NCI-H2107 (cell line): ENCODE measurements around the gene CDCA3.
A peak's percentile ranks its signal among the peaks of the same experiment; 100 is the strongest.

Experiments used
- DNase-seq: peaks from one replicate; lab custom pipeline; 2025; lab: John Stamatoyannopoulos, UW

The CDCA3 gene

DNA sequence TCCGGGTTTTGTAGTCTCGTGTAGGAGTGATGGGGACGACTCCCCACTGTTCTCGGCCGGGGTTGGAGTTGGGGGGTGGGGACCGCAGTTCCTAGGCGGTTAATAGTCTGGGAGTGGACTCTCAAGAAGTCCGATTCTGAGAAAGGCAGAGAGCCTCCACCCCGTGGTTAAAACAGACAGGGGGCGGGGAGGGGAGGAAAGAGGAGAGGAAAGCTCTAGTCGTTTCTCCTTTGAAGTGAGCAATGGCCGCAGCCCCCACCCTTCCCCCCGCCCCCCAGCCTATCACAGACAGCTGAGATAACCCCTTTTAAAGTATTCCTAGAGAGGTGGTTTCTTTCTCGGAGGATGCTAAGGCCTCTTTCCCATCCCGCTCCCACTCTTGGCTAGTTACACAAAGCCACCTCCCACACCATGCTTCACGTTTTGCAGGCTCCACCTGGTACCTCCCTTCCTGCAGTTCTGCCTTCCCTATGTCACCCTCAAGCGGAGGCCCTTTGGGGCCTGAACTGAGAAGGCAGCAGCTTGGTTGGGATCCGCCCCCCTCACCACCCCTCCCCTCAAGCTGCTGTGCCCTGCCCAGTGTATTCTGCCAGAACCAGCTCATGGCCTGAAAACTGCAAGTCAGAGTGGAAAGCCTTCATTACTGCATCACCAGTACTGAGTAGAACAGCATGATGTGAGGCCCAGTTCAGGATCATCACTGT lies 1.7 kb upstream of the CDCA3 start:
- no peak for DNase-seq

DNA sequence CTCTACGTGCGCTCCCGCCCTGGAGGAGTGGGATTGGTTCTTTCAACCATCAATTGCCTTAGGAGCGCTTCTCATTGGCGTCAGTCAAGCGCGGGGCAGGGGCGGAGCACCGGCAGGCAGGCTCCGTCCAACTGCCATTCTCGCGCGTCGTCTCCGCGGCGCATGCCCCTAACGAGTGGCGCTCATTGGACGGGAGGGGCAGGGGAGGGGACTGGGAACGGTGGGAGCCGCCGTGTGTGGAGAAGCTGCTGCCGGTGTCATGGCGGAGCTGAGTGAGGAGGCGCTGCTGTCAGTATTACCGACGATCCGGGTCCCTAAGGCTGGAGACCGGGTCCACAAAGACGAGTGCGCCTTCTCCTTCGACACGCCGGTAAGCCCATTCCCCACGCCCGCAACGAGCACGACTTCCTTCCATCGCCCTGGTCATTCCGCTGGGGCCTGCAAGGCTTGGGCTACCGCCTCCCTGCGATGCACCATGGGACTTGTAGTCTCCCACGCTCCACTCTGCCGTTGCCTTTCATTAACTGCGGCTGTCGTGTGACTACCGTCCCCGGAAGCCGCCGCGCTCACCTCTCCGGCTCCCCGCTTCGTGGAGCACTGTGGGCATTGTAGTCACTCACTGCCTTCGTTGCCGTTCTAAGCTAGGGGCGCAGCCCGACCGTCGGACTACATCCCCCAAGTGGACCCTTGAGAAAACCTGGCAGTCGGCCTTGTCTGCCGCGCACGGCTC lies 1.0 kb upstream of the CDCA3 start, which contains the start of gene USP5:
TSS of gene USP5 (plus strand) at position 230 of the 730 bp plus-strand sequence. CDS start at position 260, 30 bp downstream.
- DNase-seq: peak; percentile 98

DNA sequence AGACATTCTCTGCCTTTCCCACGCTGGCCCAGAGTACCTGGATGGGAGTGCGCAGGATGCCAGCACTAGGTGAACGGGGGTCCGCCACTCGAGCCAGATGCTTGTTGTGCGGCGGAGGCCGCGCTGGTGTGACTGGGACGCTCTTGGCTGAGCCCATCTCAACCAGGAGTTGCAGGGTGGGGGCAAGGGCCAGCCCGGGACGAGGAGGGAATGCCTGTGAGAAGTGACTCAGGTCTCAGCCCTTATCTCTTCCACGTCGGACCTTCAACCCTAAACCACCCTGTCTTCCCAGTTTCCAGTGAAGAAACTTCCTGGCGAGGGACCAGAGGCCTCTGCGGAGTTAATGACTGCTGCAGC lies 312 bp downstream of the CDCA3 start:
- no peak for DNase-seq

DNA sequence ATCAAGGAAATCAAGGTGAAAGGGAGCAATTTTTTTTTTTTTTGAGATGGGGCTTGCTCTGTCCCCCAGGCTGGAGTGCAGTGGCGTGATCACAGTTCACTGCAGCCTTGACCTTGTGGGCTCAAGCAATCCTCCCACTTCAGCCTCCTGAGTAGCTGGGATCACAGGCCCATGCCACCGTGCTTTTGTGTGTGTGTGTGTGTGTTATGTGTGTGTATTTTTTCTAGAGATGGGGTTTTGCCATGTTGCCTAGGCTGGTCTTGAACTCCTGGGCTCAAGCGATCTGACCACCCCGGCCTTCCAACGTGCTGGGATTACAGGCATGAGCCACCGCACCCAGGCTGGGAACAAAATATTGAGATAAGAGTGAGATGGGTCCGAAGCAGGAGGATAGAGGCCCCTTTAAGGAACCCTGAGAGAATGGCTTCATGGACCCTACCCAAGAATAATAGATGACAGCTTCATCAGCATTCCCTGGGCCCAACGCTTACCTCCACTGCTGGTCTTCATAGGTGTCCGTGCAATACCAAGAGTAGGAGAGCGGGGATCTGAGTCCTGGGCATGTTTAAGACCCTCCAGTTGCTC lies 1.0 kb downstream of the CDCA3 start:
- no peak for DNase-seq

DNA sequence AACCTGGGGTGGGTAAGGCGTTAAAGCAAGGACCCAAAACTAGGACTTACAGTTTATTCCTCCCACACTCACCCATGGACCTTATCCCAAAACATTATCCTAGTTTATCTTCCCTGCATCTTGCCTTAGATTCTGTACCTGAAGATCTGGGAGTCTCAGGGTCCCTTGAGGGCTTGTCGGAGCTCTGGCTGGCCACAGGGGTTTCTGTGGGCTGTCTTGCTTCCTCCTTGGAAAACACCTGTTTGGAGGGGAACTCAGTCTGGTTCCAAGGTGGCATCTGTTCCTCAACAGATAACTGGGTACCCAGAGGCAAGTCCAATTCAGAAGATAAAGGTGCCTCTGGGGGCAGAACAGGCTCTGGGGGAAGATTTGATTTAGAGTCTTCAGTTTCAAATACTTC lies 1.7 kb downstream of the CDCA3 start:
- DNase-seq: no peak

DNA sequence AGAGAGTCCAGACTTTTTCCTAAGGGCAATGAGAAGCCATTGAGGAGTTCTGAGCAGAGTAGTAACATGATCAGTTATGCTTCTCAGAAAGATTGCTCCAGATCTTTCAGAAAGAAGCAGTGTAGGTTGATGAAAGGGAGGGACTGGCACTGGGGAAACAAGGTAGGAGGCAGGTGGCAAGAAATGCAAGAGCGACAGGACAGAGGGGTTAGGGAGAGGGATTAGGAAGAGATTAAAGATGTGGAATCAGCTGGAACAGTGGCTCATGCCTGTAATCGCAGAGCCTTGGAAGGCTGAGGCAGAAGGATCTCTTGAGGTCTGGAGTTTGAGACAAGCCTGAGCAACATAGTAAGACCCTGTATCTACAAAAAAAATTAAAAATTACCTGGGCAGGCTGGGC lies 3.4 kb downstream of the CDCA3 start:
- DNase-seq: no peak

DNA sequence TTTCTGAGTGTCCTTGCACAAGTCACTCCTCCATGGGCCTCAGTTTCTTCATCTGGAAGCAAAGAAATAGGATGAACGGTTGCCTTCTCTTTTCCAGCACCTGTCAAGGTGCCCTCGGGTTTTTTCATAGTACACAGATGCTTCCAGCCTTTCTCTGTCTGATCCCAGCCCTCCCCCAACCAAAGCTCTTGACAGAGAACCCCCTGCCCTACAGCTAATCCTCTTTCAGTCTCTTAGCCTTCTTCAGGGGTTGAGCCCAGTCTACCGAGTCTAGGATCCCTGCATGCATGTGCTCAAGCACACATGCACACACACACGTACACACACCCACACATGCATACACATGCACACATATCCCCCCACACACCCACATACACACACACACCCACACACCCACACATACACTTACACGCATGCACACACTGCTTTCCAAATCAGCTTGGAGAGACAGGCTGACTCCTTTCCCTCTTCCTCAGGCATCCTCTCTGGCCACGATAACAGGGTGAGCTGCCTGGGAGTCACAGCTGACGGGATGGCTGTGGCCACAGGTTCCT lies 4.7 kb downstream of the CDCA3 start:
- no peak for DNase-seq

DNA sequence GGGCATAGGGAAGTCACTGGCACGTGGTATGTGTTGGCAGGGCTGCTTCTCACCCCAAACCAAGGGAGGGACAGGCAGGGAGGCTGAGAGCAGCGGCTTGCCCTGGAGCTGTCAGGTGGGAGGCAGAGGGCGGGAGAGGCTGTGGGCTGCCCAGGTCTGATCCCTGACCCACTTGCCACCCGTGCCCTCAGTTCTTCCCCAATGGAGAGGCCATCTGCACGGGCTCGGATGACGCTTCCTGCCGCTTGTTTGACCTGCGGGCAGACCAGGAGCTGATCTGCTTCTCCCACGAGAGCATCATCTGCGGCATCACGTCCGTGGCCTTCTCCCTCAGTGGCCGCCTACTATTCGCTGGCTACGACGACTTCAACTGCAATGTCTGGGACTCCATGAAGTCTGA lies 5.7 kb downstream of the CDCA3 start:
- no peak for DNase-seq

DNA sequence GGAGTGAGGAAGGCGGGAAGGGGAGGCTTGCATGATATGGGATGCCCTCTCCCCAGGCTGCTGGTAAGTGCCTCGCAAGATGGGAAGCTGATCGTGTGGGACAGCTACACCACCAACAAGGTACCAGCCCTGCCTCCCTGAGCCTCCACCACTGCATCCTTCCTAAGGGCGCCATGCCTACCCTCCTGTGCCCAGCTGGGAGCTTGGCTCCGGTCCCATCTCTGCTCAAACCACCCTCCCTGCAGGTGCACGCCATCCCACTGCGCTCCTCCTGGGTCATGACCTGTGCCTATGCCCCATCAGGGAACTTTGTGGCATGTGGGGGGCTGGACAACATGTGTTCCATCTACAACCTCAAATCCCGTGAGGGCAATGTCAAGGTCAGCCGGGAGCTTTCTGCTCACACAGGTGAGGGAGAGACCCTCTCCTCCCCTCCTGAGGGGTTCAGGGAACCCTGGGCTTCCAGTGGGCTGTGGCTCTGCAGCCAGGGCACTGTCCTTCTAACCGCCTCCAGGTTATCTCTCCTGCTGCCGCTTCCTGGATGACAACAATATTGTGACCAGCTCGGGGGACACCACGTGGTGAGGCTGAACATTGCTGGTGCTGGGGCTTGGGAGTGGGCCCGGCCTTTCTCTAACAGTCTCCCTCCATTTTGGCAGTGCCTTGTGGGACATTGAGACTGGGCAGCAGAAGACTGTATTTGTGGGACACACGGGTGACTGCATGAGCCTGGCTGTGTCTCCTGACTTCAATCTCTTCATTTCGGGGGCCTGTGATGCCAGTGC lies 7.8 kb downstream of the CDCA3 start:
- DNase-seq: no peak

DNA sequence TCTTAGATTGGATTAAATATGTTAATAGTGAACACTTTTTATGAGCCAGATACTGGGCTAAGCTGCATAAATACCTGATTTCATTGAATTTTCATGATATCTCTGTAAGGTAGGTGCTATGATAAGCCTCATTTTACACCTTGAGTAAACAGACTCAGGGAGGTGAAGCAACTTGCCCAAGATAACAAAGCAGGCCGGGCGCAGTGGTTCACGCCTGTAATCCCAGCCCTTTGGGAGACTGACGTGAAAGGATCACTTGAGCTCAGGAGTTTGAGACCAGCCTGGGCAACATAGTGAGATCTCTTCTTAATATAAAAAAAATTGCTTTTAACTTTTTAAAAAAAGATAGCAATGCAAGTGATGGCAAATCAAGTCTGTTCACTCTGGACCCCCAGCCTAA lies 9.0 kb downstream of the CDCA3 start:
- DNase-seq: no peak

DNA sequence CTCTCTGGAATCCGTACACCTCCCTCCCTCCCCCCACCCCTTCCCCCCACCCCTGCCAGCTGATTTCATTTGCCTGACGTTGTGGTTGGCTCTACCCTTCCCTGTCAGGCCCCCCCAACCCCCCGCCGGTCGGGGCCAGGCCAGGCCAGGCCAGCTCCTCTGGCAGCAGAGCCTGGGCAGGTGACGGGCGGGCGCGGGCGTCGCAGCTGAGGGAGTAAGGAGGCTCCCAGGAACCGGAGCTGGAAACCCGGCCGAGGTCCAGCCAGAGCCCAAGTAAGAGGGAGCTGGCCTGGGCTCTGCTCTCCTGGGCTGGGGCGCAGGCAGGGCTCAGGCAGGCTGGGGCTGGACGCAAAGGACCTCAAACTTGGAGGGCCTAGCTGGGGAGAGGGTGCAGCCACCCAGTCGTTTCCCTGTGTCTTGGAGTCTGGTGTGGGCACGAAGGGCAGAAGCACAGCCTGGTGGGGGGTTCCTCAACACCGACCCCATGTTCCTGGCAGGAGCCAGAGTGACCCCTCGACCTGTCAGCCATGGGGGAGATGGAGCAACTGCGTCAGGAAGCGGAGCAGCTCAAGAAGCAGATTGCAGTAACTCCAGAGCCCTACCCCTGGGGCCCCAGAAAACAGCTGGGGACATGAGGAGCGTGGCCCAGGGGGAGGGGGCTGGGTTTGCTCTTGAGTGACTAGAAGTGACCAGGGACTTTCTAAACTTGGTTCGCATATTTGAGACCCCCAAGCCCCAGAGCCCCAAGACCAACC lies 10.1 kb downstream of the CDCA3 start, which contains the start of gene GNB3:
TSS of gene GNB3 (plus strand) at position 165 of the 755 bp plus-strand sequence. CDS start at position 528, 363 bp downstream.
- DNase-seq: no peak

DNA sequence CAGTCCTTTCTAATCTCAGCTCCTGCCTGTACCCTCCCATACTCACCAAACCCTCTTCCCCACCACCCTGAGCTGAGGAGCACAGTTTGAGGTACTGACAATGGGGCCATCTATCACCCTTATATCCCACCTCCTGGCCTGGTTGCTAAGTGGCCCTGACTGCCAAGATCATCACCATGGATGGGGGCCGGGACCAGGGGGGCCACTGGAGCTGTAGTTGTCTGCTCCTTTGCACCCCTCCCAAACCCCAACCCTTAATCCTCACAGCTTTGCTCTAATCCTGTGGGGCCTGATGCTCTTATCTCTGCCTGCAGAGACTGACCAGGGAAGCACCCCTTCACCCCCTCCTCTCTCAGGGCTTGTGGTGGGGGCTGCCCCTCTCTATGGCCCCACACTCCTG lies 10.8 kb downstream of the CDCA3 start:
- DNase-seq: no peak

DNA sequence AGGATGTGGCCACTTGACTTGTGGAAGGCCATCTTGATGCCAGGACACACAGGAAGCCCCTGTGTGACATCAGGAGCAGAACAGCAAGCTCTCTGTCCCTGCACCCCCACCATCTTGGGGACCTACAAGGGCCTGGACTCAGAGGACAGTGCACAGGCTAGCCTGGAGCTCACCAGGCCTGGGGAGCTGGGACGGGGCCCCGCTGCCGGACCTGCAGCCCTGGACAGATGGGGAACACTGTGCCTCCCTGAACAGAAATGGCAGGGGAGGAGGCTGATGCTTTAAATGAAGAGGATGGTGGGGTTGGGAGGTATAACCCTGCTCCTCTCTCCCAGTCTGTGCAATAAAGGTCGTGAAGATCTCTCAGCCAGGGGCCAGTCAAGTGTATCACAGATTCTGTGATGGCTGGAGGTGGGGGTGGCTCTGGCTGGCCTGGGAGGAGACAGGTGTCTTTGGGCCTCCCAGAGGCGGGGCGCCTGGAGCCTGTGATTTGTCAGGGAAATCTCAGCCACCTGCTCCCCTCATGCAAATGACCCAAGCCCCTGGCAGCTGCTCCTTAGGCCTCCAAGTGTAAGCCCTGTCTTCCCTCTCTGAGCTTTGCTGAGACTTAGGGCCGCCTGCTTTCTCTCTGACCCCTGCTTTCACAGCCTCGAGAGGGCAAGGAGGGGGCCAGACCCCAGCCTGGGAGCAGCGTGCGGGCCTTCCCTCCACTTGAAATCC lies 11.4 kb downstream of the CDCA3 start:
- peak; percentile 64 for DNase-seq

DNA sequence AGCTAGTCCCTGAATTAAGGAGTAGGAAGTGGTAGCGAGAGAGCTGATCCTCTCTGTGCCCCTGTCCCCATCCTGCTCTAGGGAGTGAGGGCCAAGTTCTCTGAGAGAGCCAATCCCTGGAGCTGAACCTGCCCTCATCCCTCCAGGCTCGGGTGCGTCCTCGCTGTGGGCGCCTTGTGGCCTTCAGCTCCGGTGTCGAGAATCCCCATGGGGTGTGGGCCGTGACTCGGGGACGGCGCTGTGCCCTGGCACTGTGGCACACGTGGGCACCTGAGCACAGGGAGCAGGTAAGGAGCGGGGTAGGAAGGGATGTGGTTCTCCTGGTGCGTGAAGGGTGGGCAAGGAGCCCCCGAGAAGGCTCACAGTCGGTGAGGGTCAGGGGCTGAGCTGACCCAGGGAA lies 12.2 kb downstream of the CDCA3 start:
- no peak for DNase-seq

DNA sequence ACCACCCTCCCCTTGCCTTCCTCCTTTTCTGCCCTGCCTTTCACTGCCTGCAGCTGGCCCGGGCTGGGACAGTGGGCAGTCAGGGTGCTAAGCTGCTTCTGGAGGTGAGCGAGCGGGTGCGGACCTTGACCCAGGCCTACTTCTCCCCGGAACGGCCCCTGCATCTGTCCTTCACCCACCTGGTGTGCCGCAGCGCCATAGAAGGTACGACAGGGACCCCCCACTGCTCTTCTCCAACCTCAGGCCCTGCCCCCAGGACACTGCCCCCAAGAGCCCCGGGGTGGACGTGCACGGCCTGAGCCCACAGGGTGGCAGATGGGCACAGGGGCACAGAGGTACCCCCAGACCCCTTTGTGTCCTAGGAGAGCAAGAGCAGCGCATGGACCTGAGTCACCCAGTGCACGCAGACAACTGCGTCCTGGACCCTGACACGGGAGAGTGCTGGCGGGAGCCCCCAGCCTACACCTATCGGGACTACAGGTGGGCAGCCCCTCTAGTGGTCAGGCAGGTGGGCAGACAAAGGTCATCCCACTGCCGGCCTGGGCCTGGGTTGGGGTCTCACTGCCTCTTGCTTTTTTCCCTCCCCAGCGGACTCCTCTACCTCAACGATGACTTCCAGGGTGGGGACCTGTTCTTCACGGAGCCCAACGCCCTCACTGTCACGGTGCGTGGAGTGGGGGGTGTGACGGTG lies 13.6 kb downstream of the CDCA3 start:
- DNase-seq: no peak

DNA sequence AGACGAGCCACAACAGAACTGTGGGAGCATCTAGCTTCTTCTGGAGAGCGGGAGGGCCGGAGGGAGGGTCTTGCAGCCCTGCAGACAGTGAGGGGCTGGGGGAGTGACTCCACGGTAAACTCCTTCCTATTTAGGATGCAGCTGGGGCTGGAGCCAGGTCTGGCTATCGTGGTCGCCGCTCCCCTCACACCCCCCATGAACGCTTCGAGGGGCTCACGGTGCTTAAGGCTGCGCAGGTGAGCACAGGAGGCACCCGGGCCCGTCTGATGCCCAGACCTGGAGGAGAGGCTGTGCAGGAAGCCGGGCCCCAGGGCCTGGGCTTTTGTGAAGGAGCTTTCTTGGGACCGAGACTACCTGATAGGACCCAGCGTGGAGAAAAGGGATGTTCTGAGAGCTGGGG lies 14.2 kb downstream of the CDCA3 start:
- DNase-seq: no peak

DNA sequence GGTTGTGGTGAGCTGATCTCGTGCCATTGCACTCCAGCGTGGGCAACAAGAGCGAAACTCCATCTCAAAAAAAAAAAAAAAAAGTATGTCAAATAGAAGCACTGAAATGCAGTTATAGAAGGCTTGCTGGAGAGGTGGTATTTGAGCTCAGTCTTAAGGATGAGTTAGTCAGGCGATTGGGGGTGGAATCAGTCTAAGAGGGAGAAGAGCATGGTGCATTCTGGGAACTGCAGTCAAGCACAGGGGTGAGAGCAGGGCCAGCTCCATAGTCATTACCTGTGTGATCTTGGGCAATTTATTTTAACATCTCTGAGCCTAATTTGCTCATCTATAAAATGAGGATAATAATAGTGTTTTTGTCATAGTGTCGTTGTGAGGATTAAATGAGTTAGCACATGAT lies 16.2 kb downstream of the CDCA3 start:
- DNase-seq: no peak

DNA sequence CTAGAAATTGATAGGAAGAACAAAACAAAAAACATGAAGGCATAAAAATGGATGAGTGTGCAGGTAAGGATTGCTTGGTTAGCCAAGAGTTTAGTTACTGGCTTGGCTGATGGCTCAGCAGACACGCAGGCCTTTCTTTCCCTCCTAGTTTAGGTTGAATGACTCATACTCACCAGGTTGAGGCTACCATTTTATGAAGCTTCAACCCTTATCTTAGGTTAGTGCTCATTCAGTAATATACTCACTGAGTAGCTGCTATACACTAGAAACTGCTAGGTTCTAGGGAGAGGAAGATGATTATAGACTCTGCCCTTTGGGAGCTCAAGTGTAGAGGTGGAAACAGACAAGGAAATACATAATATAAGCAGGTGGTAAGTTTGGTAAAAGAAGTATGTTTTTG lies 16.8 kb downstream of the CDCA3 start:
- DNase-seq: no peak

DNA sequence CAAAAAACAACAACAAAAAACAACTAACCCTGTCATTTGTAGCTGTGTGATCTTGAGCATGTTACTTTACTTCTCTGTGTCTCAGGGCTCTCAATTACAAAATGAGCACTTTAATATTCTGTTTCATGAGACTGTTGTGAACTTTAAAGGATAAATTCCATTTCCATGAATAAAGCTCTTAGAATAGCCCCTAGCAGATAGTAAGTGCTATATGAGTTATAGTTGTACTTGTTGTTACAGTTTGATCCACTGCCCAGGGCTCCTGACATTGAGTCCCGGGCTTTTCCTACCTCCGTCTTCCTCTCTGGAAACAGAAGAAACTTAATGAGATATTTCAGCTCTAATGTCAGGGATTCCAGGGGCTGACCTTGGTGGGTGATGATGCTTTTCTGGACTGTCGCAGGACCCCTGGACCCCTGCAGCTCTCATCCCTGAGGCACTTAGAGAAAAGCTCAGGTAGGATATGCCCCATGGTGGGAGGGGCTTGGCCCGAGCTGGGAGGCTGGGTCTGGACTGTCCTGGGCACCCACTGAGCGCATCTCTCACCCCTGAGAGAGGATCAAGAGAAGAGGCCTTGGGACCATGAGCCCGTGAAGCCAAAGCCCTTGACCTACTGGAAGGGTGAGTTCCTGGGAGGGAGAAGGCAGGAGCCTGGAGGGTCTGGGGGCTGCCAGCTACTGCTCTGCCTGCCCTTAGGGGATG lies 17.7 kb downstream of the CDCA3 start:
- DNase-seq: no peak

DNA sequence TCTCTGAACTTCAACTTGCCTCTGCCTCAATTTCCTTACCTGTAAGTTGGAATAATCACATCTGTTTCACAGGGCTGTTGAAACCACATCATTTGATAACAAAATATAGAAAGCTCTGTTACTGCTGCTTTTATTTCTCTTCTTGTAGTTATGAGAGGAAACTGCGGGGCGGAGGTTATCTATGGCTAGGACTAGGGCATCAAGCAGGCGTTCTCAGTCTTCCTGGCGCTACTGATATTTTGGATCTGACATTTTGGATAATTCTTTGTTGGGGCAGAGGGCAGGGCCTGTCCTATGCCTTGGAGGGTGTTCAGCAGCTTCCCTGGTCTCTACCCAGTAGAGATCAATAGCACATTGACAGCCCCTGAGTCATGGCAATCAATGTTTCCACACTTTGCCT lies 19.0 kb downstream of the CDCA3 start:
- no peak for DNase-seq
